Esophagus muscularis mucosa (tissue), 4 donors: Measurements from ENCODE around the gene DCLRE1C. TPM values are rescaled to one million over a fixed set of nuclear protein-coding genes. Genes with fewer than 3 reads are reported as not detected.

ENCODE experiments used
- DNase-seq: peaks from one replicate; pipeline ENCODE4 v3.0.0-alpha.2; 2017; ENCODE audit errors: extremely low spot score
- H3K27ac ChIP-seq, 4 donors: fragments of 200-600 bp; sonication (generic); replicated peaks in 1 of 4; 1 replicate in 3 of 4; 2 replicates in 1 of 4; pipeline ENCODE4 v1.5.1; 2016 to 2019; ENCODE audit warnings: mild to moderate bottlenecking in 1 of 4
- H3K27me3 ChIP-seq, 4 donors: fragments of 200-600 bp; sonication (generic); one replicate each; pipeline versions ENCODE4 v1.5.1 to v1.6.0; 2016 to 2019
- H3K36me3 ChIP-seq, 4 donors: fragments of 200-600 bp; sonication (generic); one replicate each; pipeline ENCODE4 v1.5.1; 2016 to 2019
- H3K4me1 ChIP-seq, 4 donors: fragments of 200-600 bp; sonication (generic); one replicate each; pipeline ENCODE4 v1.5.1; 2016 to 2019
- H3K4me3 ChIP-seq, 4 donors: fragments of 200-600 bp; sonication (generic); 1 replicate in 2 of 4; 2 replicates in 2 of 4; pipeline ENCODE4 v1.5.1; 2016 to 2019; ENCODE audit warnings: mild to moderate bottlenecking in 4 of 4, moderate library complexity in 1 of 4
- H3K9me3 ChIP-seq, 4 donors: fragments of 200-600 bp; sonication (generic); 1 replicate in 3 of 4; 2 replicates in 1 of 4; pipeline ENCODE4 v1.5.1; 2016 to 2019
- CTCF ChIP-seq, 3 experiments: fragments of 200-600 bp in 2 of 3; fragments of 450-650 bp in 1 of 3; sonication (generic) in 2 of 3; IDR thresholded peaks; one replicate each; pipeline ENCODE4 v1.5.1; 2017 to 2019; ENCODE audit warnings: antibody characterized with exemption in 3 of 3, mild to moderate bottlenecking in 2 of 3, moderate library complexity in 1 of 3
- EP300 ChIP-seq: sonication (generic); formaldehyde crosslinking; IDR thresholded peaks from one replicate; pipeline ENCODE4 v1.6.1; 2017; ENCODE audit warnings: antibody characterized with exemption
- POLR2A ChIP-seq: fragments of 450-650 bp; IDR thresholded peaks from one replicate; pipeline ENCODE4 v1.6.1; 2017; ENCODE audit warnings: antibody characterized with exemption, moderate library complexity, mild to moderate bottlenecking, low read depth
- POLR2AphosphoS5 ChIP-seq, 2 donors: sonication (generic); formaldehyde crosslinking; IDR thresholded peaks; one replicate each; pipeline ENCODE4 v1.6.1; 2017; ENCODE audit warnings: antibody characterized with exemption in 2 of 2
- WGBS: methylation state at CpG from one replicate; pipeline ENCODE4 v1.1.5; 2018; 5-methylcytosine and 5-hydroxymethylcytosine counted together
- intact Hi-C: fragments of 100-400 bp; cut with DNase I; formaldehyde crosslinking; loops from one replicate; pipeline ENCODE4 v1.15.1; 2023
- total RNA-seq, 4 donors: library from RNA; depleted of rRNA; stranded (reverse); fragments of >200 nt; gene quantifications; one replicate each; pipeline versions ENCODE4 v1.1.0 to v1.2.1, GENCODE V29; 2016

The DCLRE1C gene
- total RNA-seq, 4 donors from 2014 or later, result 6.6 to 12.8 (median 10.6) TPM

GRCh38 chr10:14880229-14880628, 73.7 kb downstream of the DCLRE1C start:
- 57% methylated on average over 7 of the region's 7 CpGs for WGBS

GRCh38 chr10:14879928-14880193, 74.0 kb downstream of the DCLRE1C start:
- TF ChIP-seq EP300 (no peak), POLR2A (no peak), POLR2AphosphoS5 (IDR thresholded peaks at IDR 0.05) (no peak), CTCF (IDR thresholded peaks at IDR 0.05) (no peak)
- WGBS, result 1% methylated on average over 5 of the region's 5 CpGs
- intact Hi-C loops, result loop anchor here (5.0 to 10.0 kb wide), 4 partner anchors 43 to 285 kb away; partner anchors contain the start of genes CDNF, DCLRE1C, HSPA14 and MSANTD7

More at GRCh38 chr10:14880229-14880628, 73.7 kb downstream of the DCLRE1C start:
- no peaks in the 10 kb centered on the region for H3K36me3 ChIP-seq
- DNase-seq, result no peak
- H3K27ac ChIP-seq, result no peak overlapping the region
- H3K9me3 ChIP-seq, result no peaks in the 10 kb centered on the region
- peak overlapping the region in 2 of 4 donors; percentile 75 to 98 for H3K4me3 ChIP-seq
- intact Hi-C loops, result loop anchor here (5.0 kb wide), 1 partner anchor 72 kb away; the partner anchor contains the start of gene DCLRE1C
- H3K27me3 ChIP-seq, result no peaks in the 10 kb centered on the region
- H3K4me1 ChIP-seq, result peaks cover 19 to 34% (median 27%) of the 10 kb centered on the region in 4 donors
- TF ChIP-seq EP300 (no peak), POLR2AphosphoS5 (IDR thresholded peaks at IDR 0.05) (no peak)

GRCh38 chr10:14879124-14879927, 74.6 kb downstream of the DCLRE1C start:
- peak overlapping the region; percentile 75 to 98 (median 96) for H3K4me3 ChIP-seq
- TF ChIP-seq EP300 (no peak), POLR2AphosphoS5 (IDR thresholded peaks at IDR 0.05) (no peak)
- no peak for DNase-seq
- intact Hi-C loops, result loop anchor here (5.0 to 10.0 kb wide), 3 partner anchors 42 to 285 kb away; partner anchors contain the start of genes CDNF, HSPA14, MSANTD7 and NMT2
- H3K36me3 ChIP-seq, result no peaks in the 10 kb centered on the region
- WGBS, result under 1% methylated on average over 35 of the region's 60 CpGs
- H3K27ac ChIP-seq, result peak overlapping the region; percentile 90 to 98 (median 94)
- no peaks in the 10 kb centered on the region for H3K9me3 ChIP-seq
- H3K27me3 ChIP-seq, result no peaks in the 10 kb centered on the region
- peaks cover 19 to 34% (median 27%) of the 10 kb centered on the region in 4 donors for H3K4me1 ChIP-seq

More at GRCh38 chr10:14879928-14880193, 74.0 kb downstream of the DCLRE1C start:
- Histone ChIP-seq H3K9me3 (no peaks in the 10 kb centered on the region), H3K4me3 (peak overlapping the region; percentile 75 to 98 (median 96)), H3K27me3 (no peaks in the 10 kb centered on the region), H3K36me3 (no peaks in the 10 kb centered on the region), H3K4me1 (peaks cover 19 to 34% (median 27%) of the 10 kb centered on the region in 4 donors), H3K27ac (no peak overlapping the region)
- no peak for DNase-seq

- H3K27me3 ChIP-seq, result no peaks in the 10 kb centered on the region
- peak within 1 kb of the TSS; percentile 75 to 98 (median 96) for H3K4me3 ChIP-seq
- DNase-seq, result peak; percentile 97
- peak within 1 kb of the TSS; percentile 90 to 98 (median 94) for H3K27ac ChIP-seq
- no peaks in the 10 kb centered on the region for H3K9me3 ChIP-seq
- no peaks in the 10 kb centered on the region for H3K36me3 ChIP-seq
- peaks cover 19 to 34% (median 27%) of the 10 kb centered on the region in 4 donors for H3K4me1 ChIP-seq
- 0% methylated on average over 7 of the region's 102 CpGs for WGBS
- intact Hi-C loops, result loop anchor here (5.0 to 10.0 kb wide), 3 partner anchors 41 to 286 kb away; partner anchors contain the start of genes CDNF, HSPA14, MSANTD7 and NMT2
- TF ChIP-seq POLR2A (peak; percentile 71), EP300 (no peak), CTCF (IDR thresholded peaks at IDR 0.05) (peak in 1 of 3 experiments; percentile 13), POLR2AphosphoS5 (IDR thresholded peaks at IDR 0.05) (peak; percentile 74 to 88)
Measured at GRCh38 chr10:14878266-14879123, 75.4 kb downstream of the DCLRE1C start, which contains the start of gene SUV39H2. TSS of gene SUV39H2 (plus strand) at chr10:14878866. CDS start at chr10:14878889, 23 bp downstream.

GRCh38 chr10:14876764-14877163, 77.1 kb downstream of the DCLRE1C start:
- WGBS, result 84% methylated on average over 9 of the region's 9 CpGs

More at GRCh38 chr10:14876764-14877163, 77.1 kb downstream of the DCLRE1C start:
- Histone ChIP-seq H3K4me3 (peak overlapping the region in 1 of 4 donors; percentile 95), H3K36me3 (no peaks in the 10 kb centered on the region), H3K27me3 (no peaks in the 10 kb centered on the region), H3K9me3 (no peaks in the 10 kb centered on the region), H3K4me1 (peaks cover 19 to 34% (median 27%) of the 10 kb centered on the region in 4 donors), H3K27ac (peak overlapping the region; percentile 90 to 98 (median 94))
- DNase-seq, result no peak
- TF ChIP-seq POLR2AphosphoS5 (IDR thresholded peaks at IDR 0.05) (no peak), EP300 (no peak), CTCF (IDR thresholded peaks at IDR 0.05) (no peak), POLR2A (no peak)
- intact Hi-C loops, result loop anchor here (5.0 to 10.0 kb wide), 3 partner anchors 39 to 288 kb away; partner anchors contain the start of genes CDNF, HSPA14, MSANTD7 and NMT2
